H9 (cell line): ENCODE results near the gene CDCA7L. TPM values are rescaled to one million over a fixed set of nuclear protein-coding genes. Genes with fewer than 3 reads are reported as not detected.

ENCODE experiments used
- DNase-seq: peaks from one replicate; pipeline ENCODE4 v3.0.0-alpha.2; 2017
- H2AFZ ChIP-seq: one replicate; pipeline ENCODE4 v1.6.1; 2013; ENCODE audit warnings: mild to moderate bottlenecking, low read length, control low read depth, moderate library complexity
- H2AK5ac ChIP-seq: 2 replicates; pipeline ENCODE4 v1.6.1; 2013; ENCODE audit warnings: low read length, control low read depth, mixed read lengths; ENCODE audit not compliant: insufficient read length
- H2BK120ac ChIP-seq: one replicate; pipeline ENCODE4 v1.6.1; 2013; ENCODE audit warnings: low read depth, mild to moderate bottlenecking, low read length, control low read depth, inconsistent platforms; ENCODE audit not compliant: poor library complexity, severe bottlenecking
- H2BK12ac ChIP-seq: 2 replicates; pipeline ENCODE4 v1.6.1; 2013; ENCODE audit warnings: low read length, control low read depth, mixed read lengths, low read depth; ENCODE audit not compliant: insufficient read length
- H2BK15ac ChIP-seq: 2 replicates; pipeline ENCODE4 v1.6.1; 2013; ENCODE audit warnings: low read depth, low read length, control low read depth
- H2BK20ac ChIP-seq: one replicate; pipeline ENCODE4 v1.6.1; 2013; ENCODE audit warnings: low read depth, mild to moderate bottlenecking, low read length, control low read depth, inconsistent platforms; ENCODE audit not compliant: poor library complexity, severe bottlenecking
- H2BK5ac ChIP-seq: 2 replicates; pipeline ENCODE4 v1.6.1; 2013; ENCODE audit warnings: low read length, control low read depth, mixed read lengths; ENCODE audit not compliant: insufficient read length
- H3K14ac ChIP-seq: 2 replicates; pipeline ENCODE4 v1.6.1; 2013; ENCODE audit warnings: low read length, control low read depth; ENCODE audit not compliant: insufficient read depth
- H3K18ac ChIP-seq: 2 replicates; pipeline ENCODE4 v1.6.1; 2013; ENCODE audit warnings: low read depth, mild to moderate bottlenecking, mixed read lengths, low read length, control low read depth; ENCODE audit not compliant: insufficient read length
- H3K23ac ChIP-seq: 2 replicates; pipeline ENCODE4 v1.6.1; 2013; ENCODE audit warnings: low read length, control low read depth, mixed read lengths, low read depth; ENCODE audit not compliant: insufficient read length
- H3K23me2 ChIP-seq: 2 replicates; pipeline ENCODE4 v1.6.1; 2013; ENCODE audit warnings: low read depth, mild to moderate bottlenecking, mixed read lengths, low read length, control low read depth; ENCODE audit not compliant: insufficient read length, poor library complexity, severe bottlenecking
- H3K27ac ChIP-seq: 2 replicates; pipeline ENCODE4 v1.5.1; 2013; ENCODE audit warnings: low read length, control low read depth, mixed read lengths, low read depth; ENCODE audit not compliant: insufficient read length
- H3K27me3 ChIP-seq: 2 replicates; pipeline ENCODE4 v1.6.1; 2013; ENCODE audit warnings: low read length, control low read depth, inconsistent platforms; ENCODE audit not compliant: insufficient read depth
- H3K4ac ChIP-seq: 2 replicates; pipeline ENCODE4 v1.6.1; 2013; ENCODE audit warnings: low read depth, mild to moderate bottlenecking, control low read depth, inconsistent platforms, low read length, moderate library complexity
- H3K4me1 ChIP-seq: 2 replicates; pipeline ENCODE4 v1.6.1; 2013; ENCODE audit warnings: low read length, control low read depth, inconsistent platforms; ENCODE audit not compliant: insufficient read depth
- H3K4me2 ChIP-seq: 2 replicates; pipeline ENCODE4 v1.6.1; 2013; ENCODE audit warnings: low read length, control low read depth, mixed read lengths; ENCODE audit not compliant: insufficient read length, insufficient read depth
- H3K56ac ChIP-seq: 2 replicates; pipeline ENCODE4 v1.6.1; 2013; ENCODE audit warnings: low read depth, mild to moderate bottlenecking, mixed read lengths, low read length, control low read depth; ENCODE audit not compliant: insufficient read length
- H3K79me1 ChIP-seq: 2 replicates; pipeline ENCODE4 v1.6.1; 2013; ENCODE audit warnings: low read depth, mild to moderate bottlenecking, moderate library complexity, low read length, control low read depth, inconsistent platforms; ENCODE audit not compliant: insufficient read depth, poor library complexity, severe bottlenecking
- H3K79me2 ChIP-seq: 2 replicates; pipeline ENCODE4 v1.6.1; 2013; ENCODE audit warnings: low read length, control low read depth, inconsistent platforms; ENCODE audit not compliant: insufficient read depth
- H3K9ac ChIP-seq: 2 replicates; pipeline ENCODE4 v1.6.1; 2013; ENCODE audit warnings: low read length, control low read depth, mixed read lengths; ENCODE audit not compliant: insufficient read length; ENCODE audit errors: extremely low read depth
- H3K9me3 ChIP-seq: one replicate; pipeline ENCODE4 v1.6.1; 2013; ENCODE audit warnings: low read depth, low read length, inconsistent platforms; ENCODE audit not compliant: control insufficient read depth
- H3T11ph ChIP-seq: one replicate; pipeline ENCODE4 v1.6.1; 2013; ENCODE audit warnings: mild to moderate bottlenecking, low read length, control low read depth, inconsistent platforms
- H4K20me1 ChIP-seq: one replicate; pipeline ENCODE4 v1.6.1; 2013; ENCODE audit not compliant: control insufficient read depth, insufficient read length, insufficient read depth
- H4K5ac ChIP-seq: 2 replicates; pipeline ENCODE4 v1.6.1; 2013; ENCODE audit warnings: low read depth, mild to moderate bottlenecking, mixed read lengths, low read length, control low read depth; ENCODE audit not compliant: insufficient read length
- H4K8ac ChIP-seq: replicated peaks from 2 replicates; pipeline ENCODE4 v1.6.1; 2013; ENCODE audit warnings: low read length, control low read depth, mixed read lengths, low read depth; ENCODE audit not compliant: insufficient read length
- H4K91ac ChIP-seq: 2 replicates; pipeline ENCODE4 v1.6.1; 2013; ENCODE audit warnings: low read depth, mild to moderate bottlenecking, moderate library complexity, mixed read lengths, low read length, control low read depth; ENCODE audit not compliant: insufficient read length
- H3K27ac Mint-ChIP-seq, 3 experiments: 2 replicates in 2 of 3; 3 replicates in 1 of 3; pipeline ENCODE4 v1.8.0; 2020 to 2021; ENCODE audit warnings: mixed read lengths in 3 of 3, mild to moderate bottlenecking in 1 of 3, moderate library complexity in 1 of 3
- H3K27me3 Mint-ChIP-seq: 2 replicates; pipeline ENCODE4 v1.8.0; 2021; ENCODE audit warnings: low read depth, mild to moderate bottlenecking, moderate library complexity, mixed read lengths
- H3K36me3 Mint-ChIP-seq, 3 experiments: 2 replicates in 2 of 3; 3 replicates in 1 of 3; pipeline ENCODE4 v1.8.0; 2020 to 2021; ENCODE audit warnings: low read depth in 3 of 3, mixed read lengths in 3 of 3; ENCODE audit not compliant: insufficient read depth in 1 of 3
- H3K4me1 Mint-ChIP-seq, 2 experiments: 2 replicates each; pipeline ENCODE4 v1.8.0; 2020; ENCODE audit warnings: mixed read lengths in 2 of 2
- H3K4me3 Mint-ChIP-seq, 2 experiments: 2 replicates in 1 of 2; 3 replicates in 1 of 2; pipeline ENCODE4 v1.8.0; 2020 to 2021; ENCODE audit warnings: mild to moderate bottlenecking in 2 of 2, mixed read lengths in 2 of 2, moderate library complexity in 1 of 2
- H3K9me3 Mint-ChIP-seq, 2 experiments: 2 replicates in 1 of 2; 3 replicates in 1 of 2; pipeline ENCODE4 v1.8.0; 2020; ENCODE audit warnings: mild to moderate bottlenecking in 2 of 2, mixed read lengths in 2 of 2, moderate library complexity in 1 of 2
- WGBS: extraction: QIAGEN DNeasy Blood & Tissue Kit; methylation state at CpG from one replicate; pipeline ENCODE4 v1.1.7; 2013; ENCODE audit warnings: missing lambda C conversion rate, low lambda C conversion rate, mixed read lengths; ENCODE audit not compliant: insufficient read length; ENCODE audit errors: extremely low coverage; 5-methylcytosine and 5-hydroxymethylcytosine counted together
- total RNA-seq: library from RNA; stranded (reverse); gene quantifications from 2 replicates; pipeline ENCODE4 v1.2.1, GENCODE V29; 2021
- TF ChIP-seq, protein P1 (sequence below): fragments of 200-600 bp; sonication (generic); conservative IDR thresholded peaks from 3 replicates; pipeline ENCODE4 v1.8.0; 2021; ENCODE audit warnings: antibody characterized with exemption, mild to moderate bottlenecking

The CDCA7L gene
- total RNA-seq, 1 experiment from 2014 or later = 104 TPM

DNA sequence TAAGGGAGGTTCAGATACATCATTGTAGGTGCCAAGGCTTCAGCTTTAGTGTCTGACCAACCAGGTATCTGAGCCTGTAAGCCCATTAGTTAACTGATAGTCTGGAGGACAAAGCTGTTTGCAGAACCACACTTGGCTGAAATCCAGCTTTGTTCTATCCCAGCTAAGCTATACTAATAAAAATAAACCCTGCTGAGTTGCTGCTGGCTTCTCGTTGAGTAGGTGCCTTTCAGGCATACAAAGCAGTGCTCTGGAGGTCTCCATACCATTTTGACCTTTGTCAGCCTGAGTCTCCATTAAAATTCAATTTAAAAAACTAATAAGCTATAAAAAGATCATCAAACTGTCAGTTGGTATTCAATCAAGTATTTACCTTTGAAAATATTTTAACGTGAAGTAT is 22.0 kb downstream of the CDCA7L start:
- TF ChIP-seq, protein P1, sequence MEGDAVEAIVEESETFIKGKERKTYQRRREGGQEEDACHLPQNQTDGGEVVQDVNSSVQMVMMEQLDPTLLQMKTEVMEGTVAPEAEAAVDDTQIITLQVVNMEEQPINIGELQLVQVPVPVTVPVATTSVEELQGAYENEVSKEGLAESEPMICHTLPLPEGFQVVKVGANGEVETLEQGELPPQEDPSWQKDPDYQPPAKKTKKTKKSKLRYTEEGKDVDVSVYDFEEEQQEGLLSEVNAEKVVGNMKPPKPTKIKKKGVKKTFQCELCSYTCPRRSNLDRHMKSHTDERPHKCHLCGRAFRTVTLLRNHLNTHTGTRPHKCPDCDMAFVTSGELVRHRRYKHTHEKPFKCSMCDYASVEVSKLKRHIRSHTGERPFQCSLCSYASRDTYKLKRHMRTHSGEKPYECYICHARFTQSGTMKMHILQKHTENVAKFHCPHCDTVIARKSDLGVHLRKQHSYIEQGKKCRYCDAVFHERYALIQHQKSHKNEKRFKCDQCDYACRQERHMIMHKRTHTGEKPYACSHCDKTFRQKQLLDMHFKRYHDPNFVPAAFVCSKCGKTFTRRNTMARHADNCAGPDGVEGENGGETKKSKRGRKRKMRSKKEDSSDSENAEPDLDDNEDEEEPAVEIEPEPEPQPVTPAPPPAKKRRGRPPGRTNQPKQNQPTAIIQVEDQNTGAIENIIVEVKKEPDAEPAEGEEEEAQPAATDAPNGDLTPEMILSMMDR = no peak
- Histone ChIP-seq H4K20me1 (no peaks in the 10 kb centered on the region), H2BK120ac (no peak overlapping the region), H3K23me2 (no peaks in the 10 kb centered on the region), H3K79me1 (peaks cover 5% of the 10 kb centered on the region), H3K4me2 (no peak overlapping the region), H4K5ac (no peak overlapping the region), H2BK12ac (no peak overlapping the region), H3K27me3 (no peaks in the 10 kb centered on the region), H3K23ac (no peak overlapping the region), H3K4ac (no peak overlapping the region), H3K9ac (no peak overlapping the region), H3K4me1 (peaks cover 2% of the 10 kb centered on the region; the same call in 1 of the 2 replicates), H2AK5ac (no peak overlapping the region), H2BK15ac (no peak overlapping the region), H3T11ph (no peak overlapping the region), H4K91ac (no peak overlapping the region), H2BK5ac (no peak overlapping the region), H3K56ac (no peak overlapping the region), H2BK20ac (no peak overlapping the region), H3K9me3 (no peaks in the 10 kb centered on the region), H4K8ac (no peak overlapping the region), H2AFZ (no peak overlapping the region), H3K79me2 (peaks cover 17% of the 10 kb centered on the region; the same call in 1 of the 2 replicates), H3K18ac (no peak overlapping the region), H3K14ac (no peak overlapping the region), H3K27ac (no peak overlapping the region)
- no peaks in the 10 kb centered on the region for H3K9me3 Mint-ChIP-seq
- no peaks in the 10 kb centered on the region for H3K27me3 Mint-ChIP-seq
- no CpG with 5 or more reads among the region's 2 CpGs for WGBS
- H3K4me1 Mint-ChIP-seq = peaks cover 71 to 73% of the 10 kb centered on the region in 2 experiments
- peaks cover 0 to under 1% (median 0%) of the 10 kb centered on the region in 3 experiments; a peak in 2 of 7 replicates for H3K36me3 Mint-ChIP-seq
- H3K27ac Mint-ChIP-seq = peak overlapping the region in 1 of 3 experiments; percentile 53; a peak in 3 of 7 replicates
- no peak for DNase-seq
- no peak overlapping the region for H3K4me3 Mint-ChIP-seq
